ENCODE data around the gene NPFFR1. TPM values are rescaled to one million over a fixed set of nuclear protein-coding genes. Genes with fewer than 3 reads are reported as not detected.

The NPFFR1 gene
- total and polyA plus RNA-seq, 10 donors = under 0.01 to 0.63 (median 0.09) TPM; not detected in 2

GRCh38 chr10:70323138-70323696 is 39.4 kb upstream of the NPFFR1 start:
- intact Hi-C loops (cut with DNase I; ENCODE audit: low total_unique reads) = no loop called here
- Histone ChIP-seq H3K36me3 (no peaks in the 10 kb centered on the region), H3K27ac (peak overlapping the region in 5 of 8 donors; percentile 22 to 63 (median 37)), H3K27me3 (replicated peaks in 1 of 7) (no peaks in the 10 kb centered on the region), H3K4me1 (peaks cover 19 to 40% (median 25%) of the 10 kb centered on the region in 6 donors), H3K4me3 (no peak overlapping the region), H3K9me3 (no peaks in the 10 kb centered on the region)
- WGBS, 5 donors = 51 to 86% (median 68%) methylated on average over 8 to 9 of the region's 9 CpGs
- no peak for TF ChIP-seq CTCF (IDR thresholded peaks at IDR 0.05 in 8 of 11, conservative IDR thresholded peaks at IDR 0.05 in 3 of 11)
- no peak for TF ChIP-seq POLR2AphosphoS5 (IDR thresholded peaks at IDR 0.05)
- no peak for TF ChIP-seq POLR2A (IDR thresholded peaks at IDR 0.05)
- DNase-seq = no peak

- H3K4me1 ChIP-seq = peaks cover 23 to 51% (median 35%) of the 10 kb centered on the region in 6 donors
- no peak overlapping the region for H3K4me3 ChIP-seq
- WGBS, 5 donors = 86 to 91% (median 89%) methylated on average over 16 to 19 of the region's 19 CpGs
- TF ChIP-seq CTCF (IDR thresholded peaks at IDR 0.05 in 8 of 11, conservative IDR thresholded peaks at IDR 0.05 in 3 of 11) (no peak), POLR2AphosphoS5 (IDR thresholded peaks at IDR 0.05) (no peak), POLR2A (IDR thresholded peaks at IDR 0.05) (no peak)
- DNase-seq = no peak
- H3K27me3 ChIP-seq (replicated peaks in 1 of 7) = no peaks in the 10 kb centered on the region
- H3K9me3 ChIP-seq = no peaks in the 10 kb centered on the region
- H3K27ac ChIP-seq = peak overlapping the region in 3 of 8 donors; percentile 37 to 63 (median 63)
- H3K36me3 ChIP-seq = no peaks in the 10 kb centered on the region
- intact Hi-C loops (cut with DNase I; ENCODE audit: low total_unique reads) = no loop called here
Observed at GRCh38 chr10:70321897-70322890, 38.4 kb upstream of the NPFFR1 start.

GRCh38 chr10:70321233-70321632 is 37.4 kb upstream of the NPFFR1 start:
- Histone ChIP-seq H3K4me3 (no peak overlapping the region), H3K36me3 (no peaks in the 10 kb centered on the region), H3K27ac (no peak overlapping the region), H3K9me3 (no peaks in the 10 kb centered on the region), H3K4me1 (peaks cover 23 to 60% (median 40%) of the 10 kb centered on the region in 6 donors), H3K27me3 (replicated peaks in 1 of 7) (no peaks in the 10 kb centered on the region)
- intact Hi-C loops (cut with DNase I; ENCODE audit: low total_unique reads) = no loop called here
- 82 to 98% (median 91%) methylated on average over 5 of the region's 5 CpGs for WGBS, 5 donors
- DNase-seq = no peak
- TF ChIP-seq CTCF (IDR thresholded peaks at IDR 0.05 in 8 of 11, conservative IDR thresholded peaks at IDR 0.05 in 3 of 11) (no peak), POLR2AphosphoS5 (IDR thresholded peaks at IDR 0.05) (no peak), POLR2A (IDR thresholded peaks at IDR 0.05) (no peak)

- no peak overlapping the region for H3K27ac ChIP-seq
- no peaks in the 10 kb centered on the region for H3K9me3 ChIP-seq
- 77 to 96% (median 94%) methylated on average over 5 of the region's 5 CpGs for WGBS, 5 donors
- no peak for TF ChIP-seq POLR2A (IDR thresholded peaks at IDR 0.05)
- no peak for TF ChIP-seq CTCF (IDR thresholded peaks at IDR 0.05 in 8 of 11, conservative IDR thresholded peaks at IDR 0.05 in 3 of 11)
- no peak for TF ChIP-seq POLR2AphosphoS5 (IDR thresholded peaks at IDR 0.05)
- intact Hi-C loops (cut with DNase I; ENCODE audit: low total_unique reads) = no loop called here
- H3K4me1 ChIP-seq = peaks cover 23 to 64% (median 43%) of the 10 kb centered on the region in 6 donors
- H3K4me3 ChIP-seq = no peak overlapping the region
- DNase-seq = no peak
- H3K27me3 ChIP-seq (replicated peaks in 1 of 7) = no peaks in the 10 kb centered on the region
- H3K36me3 ChIP-seq = no peaks in the 10 kb centered on the region
Observed at GRCh38 chr10:70320751-70321150, 36.9 kb upstream of the NPFFR1 start.
